ENCODE data around the gene LBR.

DNA sequence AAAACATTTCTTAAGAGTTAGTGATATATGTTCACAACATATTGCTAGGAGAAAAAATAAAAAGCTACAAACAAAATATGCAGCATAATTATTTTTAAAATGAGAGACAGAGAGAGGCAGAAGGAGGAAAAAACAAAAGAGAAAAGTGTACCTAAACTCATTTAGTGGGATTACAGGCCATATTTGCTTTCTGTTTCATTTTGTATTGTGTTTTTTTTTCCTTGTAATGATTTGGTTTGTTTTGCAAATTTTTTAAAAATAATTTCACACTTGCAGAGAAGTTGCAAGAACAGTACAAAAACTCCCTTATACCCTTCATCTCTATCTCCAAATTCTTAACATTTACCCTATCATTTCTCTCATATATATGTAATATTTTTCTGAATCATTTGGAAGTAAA lies 65.0 kb downstream of the LBR start:
- no peak for TF ChIP-seq ZFP30 (CRISPR knock-in tag; IDR thresholded peaks at IDR 0.05)
- TF ChIP-seq, protein P1, sequence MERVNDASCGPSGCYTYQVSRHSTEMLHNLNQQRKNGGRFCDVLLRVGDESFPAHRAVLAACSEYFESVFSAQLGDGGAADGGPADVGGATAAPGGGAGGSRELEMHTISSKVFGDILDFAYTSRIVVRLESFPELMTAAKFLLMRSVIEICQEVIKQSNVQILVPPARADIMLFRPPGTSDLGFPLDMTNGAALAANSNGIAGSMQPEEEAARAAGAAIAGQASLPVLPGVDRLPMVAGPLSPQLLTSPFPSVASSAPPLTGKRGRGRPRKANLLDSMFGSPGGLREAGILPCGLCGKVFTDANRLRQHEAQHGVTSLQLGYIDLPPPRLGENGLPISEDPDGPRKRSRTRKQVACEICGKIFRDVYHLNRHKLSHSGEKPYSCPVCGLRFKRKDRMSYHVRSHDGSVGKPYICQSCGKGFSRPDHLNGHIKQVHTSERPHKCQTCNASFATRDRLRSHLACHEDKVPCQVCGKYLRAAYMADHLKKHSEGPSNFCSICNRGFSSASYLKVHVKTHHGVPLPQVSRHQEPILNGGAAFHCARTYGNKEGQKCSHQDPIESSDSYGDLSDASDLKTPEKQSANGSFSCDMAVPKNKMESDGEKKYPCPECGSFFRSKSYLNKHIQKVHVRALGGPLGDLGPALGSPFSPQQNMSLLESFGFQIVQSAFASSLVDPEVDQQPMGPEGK (CRISPR knock-in tag; IDR thresholded peaks at IDR 0.05; ENCODE audit: borderline replicate concordance) = no peak
- no peak for TF ChIP-seq SNAI2 (CRISPR knock-in tag; IDR thresholded peaks at IDR 0.05)
